GM12873 (cell line): ENCODE measurements around the gene CCT3.

Source experiments
- CTCF ChIP-seq: IDR thresholded peaks from 2 replicates; pipeline ENCODE4 v1.5.1; 2012; ENCODE audit warnings: low read depth, mild to moderate bottlenecking, moderate library complexity, low read length, control low read depth; ENCODE audit not compliant: insufficient read depth; ENCODE audit errors: missing control alignments

CCT3 gene

GRCh38 chr1:156282479-156283222 lies 55.4 kb downstream of the CCT3 start, which contains the start of gene SMG5:
Gene SMG5, minus strand, starts transcription at chr1:156282825. Its CDS starts 145 bp downstream, at chr1:156282680.
- TF ChIP-seq CTCF: no peak

GRCh38 chr1:156281693-156282478 lies 56.2 kb downstream of the CCT3 start:
- TF ChIP-seq CTCF: no peak

GRCh38 chr1:156281281-156281680 lies 56.8 kb downstream of the CCT3 start:
- TF ChIP-seq CTCF: peak; percentile 28

- no peak for TF ChIP-seq CTCF
Measured at GRCh38 chr1:156279837-156280236, 58.3 kb downstream of the CCT3 start.

- no peak for TF ChIP-seq CTCF
Measured at GRCh38 chr1:156276966-156277381, 61.1 kb downstream of the CCT3 start.

GRCh38 chr1:156276532-156276931 lies 61.6 kb downstream of the CCT3 start:
- no peak for TF ChIP-seq CTCF

GRCh38 chr1:156270314-156270713 lies 67.8 kb downstream of the CCT3 start:
- TF ChIP-seq CTCF: no peak
